C4-2B (cell line): ENCODE measurements around the gene HOGA1.
"Not testable (repeated sequence)": the region's sequence is repeated elsewhere in the genome, so short reads cannot be mapped to it uniquely, and the experiment has no call there.

Experiments used
- H3K27ac ChIP-seq: fragments of 450-650 bp; 2 replicates; pipeline ENCODE4 v1.5.1; 2017
- ZFX ChIP-seq: fragments of 450-650 bp; IDR thresholded peaks from 2 replicates; pipeline ENCODE4 v1.6.1; 2017
- TF ChIP-seq, protein P1 (sequence below): fragments of 450-650 bp; conservative IDR thresholded peaks from 2 replicates; pipeline ENCODE4 v1.5.1; 2017; ENCODE audit warnings: mild to moderate bottlenecking

The HOGA1 gene

GRCh38 chr10:97549587-97550322 is 34.4 kb upstream of the HOGA1 start:
- TF ChIP-seq, protein P1, sequence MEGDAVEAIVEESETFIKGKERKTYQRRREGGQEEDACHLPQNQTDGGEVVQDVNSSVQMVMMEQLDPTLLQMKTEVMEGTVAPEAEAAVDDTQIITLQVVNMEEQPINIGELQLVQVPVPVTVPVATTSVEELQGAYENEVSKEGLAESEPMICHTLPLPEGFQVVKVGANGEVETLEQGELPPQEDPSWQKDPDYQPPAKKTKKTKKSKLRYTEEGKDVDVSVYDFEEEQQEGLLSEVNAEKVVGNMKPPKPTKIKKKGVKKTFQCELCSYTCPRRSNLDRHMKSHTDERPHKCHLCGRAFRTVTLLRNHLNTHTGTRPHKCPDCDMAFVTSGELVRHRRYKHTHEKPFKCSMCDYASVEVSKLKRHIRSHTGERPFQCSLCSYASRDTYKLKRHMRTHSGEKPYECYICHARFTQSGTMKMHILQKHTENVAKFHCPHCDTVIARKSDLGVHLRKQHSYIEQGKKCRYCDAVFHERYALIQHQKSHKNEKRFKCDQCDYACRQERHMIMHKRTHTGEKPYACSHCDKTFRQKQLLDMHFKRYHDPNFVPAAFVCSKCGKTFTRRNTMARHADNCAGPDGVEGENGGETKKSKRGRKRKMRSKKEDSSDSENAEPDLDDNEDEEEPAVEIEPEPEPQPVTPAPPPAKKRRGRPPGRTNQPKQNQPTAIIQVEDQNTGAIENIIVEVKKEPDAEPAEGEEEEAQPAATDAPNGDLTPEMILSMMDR = no peak
- H3K27ac ChIP-seq = no peak overlapping the region

DNA sequence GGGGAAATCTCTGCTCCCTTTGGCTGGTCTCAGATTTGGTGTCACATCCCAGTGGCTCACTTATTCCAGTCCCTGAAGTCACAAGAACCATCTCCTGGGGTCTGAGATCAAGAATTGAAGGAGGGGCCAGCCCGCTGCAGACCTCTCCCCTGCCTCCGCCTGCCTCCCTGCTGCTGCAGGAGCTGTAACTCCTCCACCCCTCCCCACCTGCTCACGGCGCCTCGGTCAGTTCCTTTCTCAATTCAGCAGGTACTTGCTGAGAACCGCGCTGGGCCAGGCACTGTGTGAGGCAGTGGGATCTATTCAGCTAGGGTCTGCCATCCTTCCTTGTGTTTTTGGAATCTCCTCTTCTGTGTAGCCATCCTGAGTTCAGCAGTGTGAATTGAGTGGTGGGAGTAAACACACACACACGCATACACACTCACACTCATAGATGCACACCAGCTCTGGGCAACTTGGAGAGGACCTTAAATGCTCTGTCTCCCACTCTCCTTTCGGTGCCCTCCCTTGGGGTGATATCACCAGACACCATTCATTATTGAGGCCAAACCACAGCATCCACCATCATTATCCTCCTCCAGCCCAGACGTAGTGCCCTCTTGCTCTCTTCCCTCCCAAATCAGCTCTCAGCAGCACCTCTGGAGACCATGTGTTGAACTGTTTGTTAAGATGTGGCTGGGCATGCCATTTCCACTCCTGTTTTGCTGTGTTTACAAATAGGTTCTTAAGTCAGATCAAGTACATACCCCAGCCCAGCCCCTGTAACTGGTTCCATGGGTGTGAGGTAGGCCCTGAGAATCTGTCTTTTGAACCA is 33.6 kb upstream of the HOGA1 start:
- no peak for TF ChIP-seq ZFX
- TF ChIP-seq, protein P1 = no peak

DNA sequence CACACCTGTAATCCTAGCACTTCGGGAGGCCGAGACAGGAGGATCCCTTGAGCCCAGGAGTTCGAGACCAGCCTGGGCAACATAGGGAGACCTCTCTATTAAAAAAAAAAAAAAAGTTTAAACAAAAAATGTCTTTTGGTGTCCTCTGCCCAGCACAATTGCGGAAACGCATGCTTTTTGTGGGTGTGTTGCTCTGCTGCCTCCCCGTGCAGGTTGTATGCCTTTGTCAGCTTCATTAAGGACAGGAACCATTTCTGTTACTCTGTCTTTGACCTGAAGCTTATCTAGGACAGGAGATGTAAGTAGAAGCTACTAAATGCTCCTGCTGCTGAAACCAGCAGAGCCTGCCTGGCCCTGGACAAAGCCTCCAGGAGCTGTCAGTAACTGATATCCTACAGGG is 32.9 kb upstream of the HOGA1 start:
- TF ChIP-seq ZFX = no peak
- TF ChIP-seq, protein P1 = no peak
- no peak overlapping the region for H3K27ac ChIP-seq

More for the DNA sequence above, 33.6 kb upstream of the HOGA1 start:
- no peak overlapping the region for H3K27ac ChIP-seq

GRCh38 chr10:97553575-97554031 is 30.6 kb upstream of the HOGA1 start:
- TF ChIP-seq, protein P1 = peak; percentile 89
- no peak for TF ChIP-seq ZFX
- H3K27ac ChIP-seq = no peak overlapping the region

GRCh38 chr10:97554336-97554735 is 29.9 kb upstream of the HOGA1 start:
- H3K27ac ChIP-seq = not testable (repeated sequence)

GRCh38 chr10:97555541-97555940 is 28.6 kb upstream of the HOGA1 start:
- H3K27ac ChIP-seq = not testable (repeated sequence)

DNA sequence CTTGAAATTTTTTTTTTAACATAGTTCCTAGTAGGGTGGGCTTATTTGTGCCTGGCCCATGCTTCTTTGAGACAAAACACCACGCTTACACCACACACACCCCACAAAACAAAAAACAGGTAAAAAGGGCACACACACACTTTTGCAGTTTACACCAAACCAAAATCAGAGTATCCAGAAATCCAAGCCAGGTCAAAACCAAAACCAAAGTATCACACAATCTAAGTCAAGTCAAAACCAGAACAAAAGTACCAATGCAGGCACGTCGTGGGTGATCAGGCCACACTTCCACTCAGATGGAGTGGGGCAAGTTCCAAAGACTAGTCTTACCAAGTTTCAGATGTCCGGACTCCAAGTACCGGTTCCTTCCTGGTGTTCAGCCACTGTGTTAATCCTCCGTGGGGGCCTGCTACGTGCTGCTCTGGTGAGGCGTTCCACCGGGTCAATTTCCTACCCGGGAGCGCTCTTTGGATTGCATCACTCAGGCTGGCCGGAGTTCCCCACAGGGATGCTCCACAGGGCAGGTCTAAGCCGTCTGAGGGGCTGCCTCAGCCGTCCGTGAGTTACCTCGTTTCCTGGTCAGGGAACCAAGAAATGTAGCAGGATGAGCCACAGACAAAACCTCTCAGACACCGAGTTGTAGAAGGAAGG is 23.3 kb upstream of the HOGA1 start:
- not testable (repeated sequence) for H3K27ac ChIP-seq

- not testable (repeated sequence) for H3K27ac ChIP-seq
These were observed 22.7 kb upstream of the HOGA1 start for GRCh38 chr10:97561386-97562077.

DNA sequence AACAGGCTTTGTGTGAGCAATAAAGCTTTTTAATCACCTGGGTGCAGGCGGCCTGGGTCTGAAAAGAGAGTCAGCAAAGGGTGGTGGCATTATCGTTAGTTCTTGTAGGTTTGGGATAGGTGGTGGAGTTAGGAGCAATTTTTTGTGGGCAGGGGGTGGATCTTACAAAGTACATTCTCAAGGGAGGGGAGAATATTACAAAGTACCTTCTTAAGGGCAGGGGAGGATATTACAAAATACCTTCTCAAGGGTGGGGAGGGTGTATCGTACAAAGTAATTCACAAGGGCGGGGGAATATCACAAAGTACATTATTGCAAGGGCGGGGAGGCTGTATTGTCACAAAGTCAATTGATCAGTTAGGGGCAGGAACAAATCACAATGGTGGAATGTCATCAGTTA is 21.9 kb upstream of the HOGA1 start:
- not testable (repeated sequence) for H3K27ac ChIP-seq
